Stimulated activated CD4-positive, alpha-beta T cell treated with anti-CD3 and anti-CD28 coated beads, TNF-alpha, amount 100 ng/mL, for 4 hours (primary cell): ENCODE results near the gene RNF2.
"Not testable (repeated sequence)": the region's sequence is repeated elsewhere in the genome, so short reads cannot be mapped to it uniquely, and the experiment has no call there.

Source experiments
- DNase-seq, 3 experiments: peaks; one replicate each; pipeline ENCODE4 v3.0.0-alpha.2; 2020; ENCODE audit warnings: low read depth in 3 of 3

RNF2 gene

GRCh38 chr1:185044981-185045813, at the start of gene RNF2:
Gene RNF2, plus strand, starts transcription at chr1:185045558. Its CDS starts 41,996 bp downstream, at chr1:185087554.
- peak; percentile 58 to 69 (median 63) for DNase-seq

DNA sequence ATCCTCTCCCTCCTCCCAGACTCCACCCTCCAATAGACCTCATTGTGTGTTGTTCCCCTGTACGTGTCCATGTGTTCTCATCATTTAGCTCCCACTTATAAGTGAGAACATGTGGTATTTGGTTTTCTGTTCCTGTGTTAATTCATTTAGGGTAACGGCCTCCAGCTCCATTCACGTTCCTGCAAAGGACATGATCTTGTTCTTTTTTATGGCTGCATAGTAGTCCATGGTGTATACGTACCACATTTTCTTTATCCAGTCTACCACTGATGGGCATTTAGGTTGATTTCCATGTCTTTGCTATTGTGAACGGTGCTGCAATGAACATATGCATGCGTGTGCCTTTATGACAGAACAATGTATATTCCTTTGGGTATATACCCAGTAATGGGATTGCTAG, 45.4 kb upstream of the RNF2 start:
- DNase-seq = not testable (repeated sequence)

DNA sequence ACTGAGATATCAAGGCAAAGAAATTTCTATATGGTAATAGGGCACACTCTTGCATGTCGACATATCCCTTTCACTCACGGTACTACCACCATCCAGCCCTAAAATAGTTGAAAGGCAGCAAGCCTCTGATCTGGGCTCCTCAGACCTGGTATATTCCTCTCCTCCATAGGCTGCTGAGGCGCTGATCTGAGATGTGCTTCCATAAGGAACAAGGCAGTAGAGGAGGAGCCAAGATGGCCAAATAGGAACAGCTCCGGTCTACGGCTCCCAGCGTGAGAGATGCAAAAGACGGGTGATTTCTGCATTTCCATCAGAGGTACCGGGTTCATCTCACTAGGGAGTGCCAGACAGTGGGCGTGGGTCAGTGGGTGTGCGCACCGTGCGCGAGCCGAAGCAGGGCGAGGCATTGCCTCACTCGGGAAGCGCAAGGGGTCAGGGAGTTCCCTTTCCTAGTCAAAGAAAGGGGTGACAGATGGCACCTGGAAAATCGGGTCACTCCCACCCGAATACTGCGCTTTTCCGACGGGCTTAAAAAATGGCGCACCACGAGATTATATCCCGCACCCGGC, 44.0 kb upstream of the RNF2 start:
- DNase-seq = not testable (repeated sequence)

DNA sequence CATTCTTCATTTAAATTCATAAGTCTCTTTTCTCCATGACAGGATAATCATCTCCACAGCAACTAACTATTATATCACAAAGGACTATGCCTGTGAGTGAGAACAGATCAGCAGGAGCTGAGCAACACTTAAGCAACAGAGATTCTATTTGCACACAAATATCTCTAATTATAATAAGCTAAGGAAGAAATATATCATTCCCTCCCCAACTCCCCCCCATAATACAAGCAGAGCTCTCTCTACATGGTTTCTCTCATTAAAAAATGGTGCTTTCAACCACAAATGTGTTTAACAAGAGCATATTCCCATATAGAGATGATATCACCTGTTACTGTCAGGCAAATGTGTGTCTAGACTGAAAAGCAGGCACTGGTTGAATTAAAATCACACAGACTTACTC, 36.5 kb upstream of the RNF2 start:
- DNase-seq = no peak

DNA sequence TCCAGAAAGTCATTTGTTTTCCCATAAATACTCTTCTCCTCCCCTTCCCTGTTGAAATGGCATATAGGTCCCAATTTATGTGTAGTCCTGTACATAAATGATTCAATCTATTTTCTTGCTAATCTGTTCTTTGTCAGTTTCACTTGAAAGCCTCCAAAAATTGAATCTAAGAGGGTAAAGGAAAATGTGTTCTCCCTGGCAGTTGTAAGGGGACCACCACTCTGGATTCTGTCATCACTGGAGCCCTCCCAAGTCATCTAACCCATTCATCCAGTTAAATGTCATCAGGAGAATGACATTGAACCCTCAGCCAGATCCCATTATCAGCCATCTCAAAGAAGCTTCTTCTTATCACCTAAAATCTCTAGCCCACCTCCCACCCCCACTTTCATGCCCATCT, 35.0 kb upstream of the RNF2 start:
- no peak for DNase-seq

DNA sequence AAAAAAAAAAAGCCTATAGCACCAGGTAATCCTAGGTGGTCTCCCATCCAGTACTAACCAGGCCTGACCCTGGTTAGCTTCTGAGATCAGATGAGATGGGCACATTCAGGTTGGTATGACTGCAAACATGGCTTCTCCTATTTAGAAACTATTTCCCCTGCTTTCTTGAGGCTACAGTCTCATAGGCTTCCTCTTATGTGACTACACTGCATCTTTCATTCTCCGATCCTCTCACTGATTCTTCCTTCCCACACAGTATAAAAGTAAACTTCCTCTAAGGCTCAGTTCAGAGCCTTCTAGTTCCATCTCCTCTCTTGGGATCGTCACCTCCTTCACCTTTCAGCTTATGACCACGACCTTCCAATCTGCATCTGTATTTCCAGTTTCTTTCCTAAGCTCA, 30.4 kb upstream of the RNF2 start:
- DNase-seq = no peak

DNA sequence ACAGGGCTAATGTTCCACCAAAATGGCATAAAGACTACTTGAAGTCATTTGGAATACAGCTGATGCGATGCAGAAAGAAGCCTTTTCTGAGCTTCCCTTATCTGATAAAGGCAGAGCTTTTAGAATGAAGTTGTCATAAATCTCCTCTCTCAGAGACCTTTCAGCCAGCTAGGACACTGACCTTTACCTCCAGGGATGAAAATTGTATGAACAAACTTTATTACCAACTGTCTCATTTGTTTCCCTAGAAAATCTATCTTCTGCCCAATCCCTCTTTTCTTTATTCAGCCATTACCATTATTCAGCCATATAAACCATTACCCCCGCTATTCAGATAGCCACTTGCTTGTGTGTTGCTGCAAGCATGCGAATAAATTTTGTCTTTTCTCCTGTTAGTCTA, 29.7 kb upstream of the RNF2 start:
- DNase-seq = no peak

DNA sequence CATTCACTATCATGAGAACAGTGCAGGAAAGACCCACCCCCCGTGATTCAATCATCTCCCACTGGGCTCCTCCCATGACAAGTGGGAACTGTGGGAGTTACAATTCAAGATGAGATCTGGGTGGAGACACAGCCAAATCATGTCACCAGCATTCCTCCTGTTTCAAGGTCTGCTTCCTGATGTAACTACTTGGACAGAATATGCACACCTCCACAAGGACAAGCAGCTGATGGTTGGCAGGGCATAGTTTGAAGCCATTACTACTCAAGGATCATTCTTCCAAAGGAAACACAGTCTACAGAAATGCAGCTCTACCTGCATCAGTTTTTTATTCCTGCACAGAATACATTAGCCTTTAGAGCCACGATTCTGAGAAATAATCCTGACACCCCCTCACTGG, 28.5 kb upstream of the RNF2 start:
- DNase-seq = no peak

GRCh38 chr1:185017338-185017737, 28.0 kb upstream of the RNF2 start:
- no peak for DNase-seq

- DNase-seq = no peak
Observed at GRCh38 chr1:185017966-185018365, 27.4 kb upstream of the RNF2 start.

GRCh38 chr1:185027252-185027882, 18.0 kb upstream of the RNF2 start:
- no peak for DNase-seq

- DNase-seq = no peak
Observed at GRCh38 chr1:185033686-185034085, 11.7 kb upstream of the RNF2 start.

- no peak for DNase-seq
Observed at GRCh38 chr1:185035258-185035657, 10.1 kb upstream of the RNF2 start.

GRCh38 chr1:185038813-185039376, 6.5 kb upstream of the RNF2 start:
- no peak for DNase-seq

- DNase-seq = no peak
Observed at GRCh38 chr1:185039726-185040407, 5.5 kb upstream of the RNF2 start.

GRCh38 chr1:185040408-185040735, 5.0 kb upstream of the RNF2 start:
- DNase-seq = no peak

DNA sequence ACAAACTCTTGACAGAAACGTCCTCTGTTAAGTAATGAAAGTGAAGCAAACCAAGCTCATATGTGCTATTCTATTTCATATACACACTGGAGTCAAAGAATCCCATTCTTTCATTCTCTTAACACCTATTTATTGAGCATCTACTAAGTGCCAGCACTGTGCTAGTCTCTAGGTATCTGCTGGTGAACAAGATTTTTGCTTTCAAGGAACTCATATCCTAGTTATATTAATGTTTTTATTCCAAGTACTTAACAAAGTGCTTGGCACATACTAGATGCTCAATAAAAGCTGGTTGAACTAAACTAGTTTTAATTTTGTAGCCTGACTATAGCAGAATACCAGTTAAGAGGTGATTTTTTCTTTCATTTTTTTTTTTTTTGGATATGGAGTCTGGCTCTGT, 3.6 kb upstream of the RNF2 start:
- no peak for DNase-seq

DNA sequence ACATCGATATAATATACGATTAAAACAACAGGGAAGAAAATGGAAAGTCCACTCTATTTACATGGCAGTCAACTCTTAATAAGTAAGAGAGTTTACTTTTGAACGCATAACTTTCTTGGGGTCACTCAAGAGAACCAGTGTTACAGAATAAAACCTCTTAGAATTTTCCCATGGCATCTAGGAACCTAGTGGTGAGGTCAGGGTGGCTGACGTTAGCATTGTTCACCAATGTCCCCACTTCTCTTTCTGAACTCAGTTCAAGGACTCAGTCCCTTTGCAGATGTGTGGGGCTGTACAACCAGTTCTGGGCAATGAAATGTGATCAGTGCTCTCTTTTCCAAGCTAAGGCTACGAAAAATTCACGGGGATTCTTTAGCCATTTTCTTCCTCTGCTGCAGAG, 2.6 kb upstream of the RNF2 start:
- DNase-seq = no peak

DNA sequence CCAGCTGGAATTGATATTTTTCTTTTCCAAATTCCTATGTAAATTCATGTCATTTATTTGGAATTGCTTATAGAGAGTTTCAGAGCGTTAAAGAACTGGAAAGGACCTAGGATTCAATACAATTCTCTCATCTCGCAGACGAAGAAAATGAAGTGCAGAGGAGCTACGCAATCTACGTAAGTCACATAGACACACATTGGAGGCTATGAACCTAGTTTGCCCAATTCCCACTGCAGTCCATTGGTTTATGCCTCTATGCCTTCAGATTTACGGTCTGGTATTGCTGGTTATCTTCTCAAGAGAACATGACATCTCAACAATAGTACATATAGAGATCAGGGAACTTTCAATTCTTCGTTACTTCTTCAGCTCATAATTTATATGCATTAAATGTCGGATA, 971 bp upstream of the RNF2 start:
- DNase-seq = no peak

GRCh38 chr1:185045814-185046492, 595 bp downstream of the RNF2 start:
- DNase-seq = peak; percentile 0 to 3 (median 1)

- DNase-seq = no peak
Observed at GRCh38 chr1:185046668-185047067, 1.3 kb downstream of the RNF2 start.

DNA sequence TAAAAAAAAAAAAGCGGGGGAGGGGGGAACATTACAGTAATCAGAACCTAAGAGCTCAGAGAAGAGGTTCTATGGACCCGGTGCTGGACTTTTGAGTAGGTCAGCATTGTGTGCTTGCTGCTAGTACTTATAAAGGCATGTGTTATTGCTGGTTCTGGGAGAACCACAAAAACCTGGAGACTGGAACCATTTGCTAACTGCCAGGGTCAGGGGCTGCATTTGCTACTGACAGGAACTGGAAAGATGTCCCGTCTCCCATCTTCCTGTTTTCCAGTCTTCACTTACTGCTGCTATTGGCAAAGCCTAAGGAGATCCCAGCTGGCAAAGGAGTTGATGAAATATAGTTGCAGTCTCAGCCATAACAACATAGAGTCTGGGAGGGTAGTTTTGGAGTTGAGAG, 4.3 kb downstream of the RNF2 start:
- DNase-seq = no peak
